Measurements from ENCODE around the gene LEP.
"Not testable (repeated sequence)": the region's sequence is repeated elsewhere in the genome, so short reads cannot be mapped to it uniquely, and the experiment has no call there.

LEP gene

DNA sequence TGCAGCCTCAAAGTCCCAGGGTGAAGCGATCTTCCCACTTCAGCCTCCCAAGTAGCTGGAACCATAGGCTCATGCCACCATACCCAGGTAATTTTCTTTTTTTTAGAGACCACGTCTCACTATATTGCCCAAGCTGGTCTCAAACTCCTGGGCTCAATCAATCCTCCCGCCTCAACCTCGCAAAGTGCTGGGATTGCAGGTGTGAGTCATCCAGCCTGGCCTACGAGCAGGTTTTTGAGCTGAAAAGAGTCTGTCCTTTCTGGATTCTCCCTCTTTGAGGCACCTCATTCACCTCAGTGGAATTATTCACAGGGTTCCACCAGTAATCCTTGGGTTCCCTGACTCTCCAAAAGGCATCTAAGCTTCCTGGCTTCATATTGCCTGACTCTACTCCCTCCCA lies 7.6 kb upstream of the LEP start:
- DNase-seq (ENCODE audit: insufficient read length): no peak
- TF ChIP-seq POLR2AphosphoS5 (IDR thresholded peaks at IDR 0.05; ENCODE audit: low read depth, low read length): no peak
- TF ChIP-seq TAF1 (IDR thresholded peaks at IDR 0.05; ENCODE audit: borderline replicate concordance, low read depth, low read length): no peak
- no peak for TF ChIP-seq POLR2A (IDR thresholded peaks at IDR 0.05; ENCODE audit: low read depth, low read length)

DNA sequence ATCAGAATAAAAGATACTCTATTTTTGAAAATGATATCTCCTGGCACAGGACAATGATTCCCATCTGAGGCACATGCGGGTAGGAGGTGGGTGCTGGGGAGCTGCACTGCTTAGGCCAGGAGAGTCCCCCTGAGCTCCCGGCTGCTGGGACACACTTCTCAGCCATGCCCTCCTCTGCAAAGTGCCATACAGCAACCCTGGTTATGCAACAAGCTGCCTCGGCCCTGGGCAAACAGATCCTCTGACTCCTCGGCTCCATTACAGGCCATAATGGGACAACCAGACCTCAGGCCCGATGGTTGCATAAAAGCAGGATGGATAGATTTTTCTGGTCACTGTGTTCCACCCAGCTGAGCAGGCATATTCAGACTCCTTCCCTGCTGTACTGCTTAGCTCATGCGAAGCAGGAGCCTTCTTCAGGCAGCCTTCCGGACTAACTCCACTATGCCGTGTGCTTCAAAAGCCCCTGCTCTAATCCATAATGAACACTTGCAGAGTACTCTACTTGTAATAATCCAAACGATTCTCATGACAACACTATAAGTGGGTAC lies 6.5 kb upstream of the LEP start:
- TF ChIP-seq TAF1 (IDR thresholded peaks at IDR 0.05; ENCODE audit: borderline replicate concordance, low read depth, low read length): no peak
- no peak for TF ChIP-seq POLR2AphosphoS5 (IDR thresholded peaks at IDR 0.05; ENCODE audit: low read depth, low read length)
- no peak for TF ChIP-seq POLR2A (IDR thresholded peaks at IDR 0.05; ENCODE audit: low read depth, low read length)

More for the DNA sequence above, 7.6 kb upstream of the LEP start:
- no peak for FAIRE-seq

DNA sequence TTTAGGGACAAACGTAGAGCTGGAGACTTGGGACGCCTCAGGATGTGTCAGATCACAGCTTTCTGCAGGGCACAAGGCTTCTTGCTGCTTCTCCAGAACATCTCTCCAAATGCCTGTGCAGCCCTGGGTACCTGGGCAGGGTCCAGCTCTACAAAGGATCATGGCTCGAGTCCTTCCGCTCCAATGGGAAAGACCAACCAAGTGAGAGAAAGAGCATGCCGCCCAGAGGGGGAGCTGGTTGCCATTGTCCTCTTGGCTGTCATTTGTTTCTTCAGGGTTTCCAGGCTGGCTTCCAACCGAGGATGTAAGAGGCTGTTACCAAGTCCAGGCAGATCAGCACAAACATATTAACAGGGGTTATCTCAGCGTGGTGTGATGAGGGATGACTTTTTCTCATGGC lies 5.6 kb upstream of the LEP start:
- no peak for TF ChIP-seq POLR2A (IDR thresholded peaks at IDR 0.05; ENCODE audit: low read depth, low read length)
- no peak for TF ChIP-seq TAF1 (IDR thresholded peaks at IDR 0.05; ENCODE audit: borderline replicate concordance, low read depth, low read length)
- no peak for TF ChIP-seq POLR2AphosphoS5 (IDR thresholded peaks at IDR 0.05; ENCODE audit: low read depth, low read length)
- FAIRE-seq (no peak), DNase-seq (ENCODE audit: insufficient read length) (no peak)

More for the DNA sequence above, 6.5 kb upstream of the LEP start:
- DNase-seq (ENCODE audit: insufficient read length) (no peak), FAIRE-seq (no peak)

DNA sequence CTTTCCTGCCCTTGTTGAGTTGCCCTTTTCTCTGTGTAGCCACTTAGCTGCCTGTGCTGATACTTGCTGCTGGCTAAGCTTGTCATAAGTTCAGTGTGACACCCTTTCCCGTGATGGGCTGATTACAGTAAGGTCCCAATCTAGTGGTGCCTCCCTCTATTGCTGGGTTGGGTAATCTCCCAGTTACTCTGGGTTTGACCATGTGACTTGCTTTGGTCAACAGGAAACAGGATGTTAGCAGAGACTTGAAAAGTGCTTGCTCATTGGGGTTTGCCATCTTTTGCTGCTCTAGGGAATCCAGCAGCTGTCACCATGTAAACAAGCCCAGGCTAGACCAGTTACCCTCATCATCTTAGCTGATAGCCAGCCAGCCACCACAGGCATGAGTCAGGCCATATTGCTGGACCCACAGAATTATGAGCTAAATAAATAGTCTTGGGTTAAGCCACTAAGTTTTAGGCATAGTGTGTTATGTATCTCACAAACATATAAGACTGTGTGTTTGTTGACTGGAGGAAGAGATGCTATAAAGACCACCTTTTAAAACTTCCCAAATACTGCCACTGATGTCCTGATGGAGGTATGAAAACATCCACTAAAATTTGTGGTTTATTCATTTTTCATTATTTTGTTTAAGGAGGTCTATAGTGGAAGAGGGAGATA lies 4.0 kb upstream of the LEP start:
- no peak for TF ChIP-seq POLR2A (IDR thresholded peaks at IDR 0.05; ENCODE audit: low read depth, low read length)
- no peak for TF ChIP-seq POLR2AphosphoS5 (IDR thresholded peaks at IDR 0.05; ENCODE audit: low read depth, low read length)
- no peak for TF ChIP-seq TAF1 (IDR thresholded peaks at IDR 0.05; ENCODE audit: borderline replicate concordance, low read depth, low read length)
- DNase-seq (ENCODE audit: insufficient read length) (no peak), FAIRE-seq (no peak)

DNA sequence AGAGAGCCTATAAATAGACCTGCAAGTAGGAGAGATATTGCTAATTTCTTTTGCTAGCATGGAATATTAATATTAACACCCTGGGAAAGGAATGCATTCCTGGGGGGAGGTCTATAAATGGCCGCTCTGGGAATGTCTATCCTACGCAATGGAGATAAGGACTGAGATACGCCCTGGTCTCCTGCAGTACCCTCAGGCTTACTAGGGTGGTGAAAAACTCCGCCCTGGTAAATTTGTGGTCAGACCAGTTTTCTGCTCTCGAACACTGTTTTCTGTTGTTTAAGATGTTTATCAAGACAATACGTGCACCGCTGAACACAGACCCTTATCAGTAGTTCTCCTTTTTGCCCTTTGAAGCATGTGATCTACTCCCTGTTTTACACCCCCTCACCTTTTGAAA lies 1.9 kb upstream of the LEP start:
- DNase-seq (ENCODE audit: insufficient read length); FAIRE-seq: not testable (repeated sequence)

DNA sequence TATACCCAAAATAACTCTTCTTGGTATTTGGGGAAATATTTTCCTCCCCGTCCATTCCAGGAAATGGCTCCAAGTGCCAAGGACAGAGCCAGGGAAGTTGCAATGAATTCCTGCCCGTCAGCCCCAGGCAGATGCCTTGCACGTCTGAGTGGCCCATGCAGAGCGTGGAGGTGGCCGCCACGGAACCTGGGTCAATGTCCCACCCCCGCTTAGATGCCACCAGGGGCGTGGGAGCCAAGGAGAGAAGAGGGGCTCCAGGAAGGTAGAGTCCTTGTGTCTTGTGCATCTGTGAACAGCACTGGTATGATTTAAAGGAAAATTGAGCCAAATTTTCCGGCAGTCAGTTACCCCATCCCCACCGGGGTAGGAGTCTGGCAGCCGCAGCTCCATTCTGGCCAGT lies 1.6 kb downstream of the LEP start:
- FAIRE-seq (no peak), DNase-seq (ENCODE audit: insufficient read length) (no peak)
- TF ChIP-seq TAF1 (IDR thresholded peaks at IDR 0.05; ENCODE audit: borderline replicate concordance, low read depth, low read length) (no peak), POLR2AphosphoS5 (IDR thresholded peaks at IDR 0.05; ENCODE audit: low read depth, low read length) (no peak), POLR2A (IDR thresholded peaks at IDR 0.05; ENCODE audit: low read depth, low read length) (no peak)

DNA sequence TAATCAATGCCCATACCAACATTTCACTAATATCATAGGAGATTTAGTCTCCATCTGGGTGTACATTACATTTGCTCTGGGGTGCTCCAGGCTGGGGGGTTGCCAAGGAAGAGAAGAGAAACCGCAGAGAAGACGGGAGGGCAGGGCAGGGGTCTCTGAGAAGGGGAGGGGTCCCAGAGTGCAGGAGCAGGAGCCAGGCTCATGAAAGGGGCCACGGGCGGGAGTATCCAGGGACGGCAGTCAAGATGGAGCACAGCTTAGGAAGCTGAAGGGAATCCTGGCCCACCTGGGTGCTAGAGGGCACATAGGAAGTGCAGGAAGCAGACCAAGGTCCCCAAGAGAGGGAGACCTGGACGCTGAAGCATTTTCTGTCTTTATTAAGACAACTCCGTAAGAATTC lies 2.2 kb downstream of the LEP start:
- TF ChIP-seq POLR2AphosphoS5 (IDR thresholded peaks at IDR 0.05; ENCODE audit: low read depth, low read length): no peak
- no peak for TF ChIP-seq TAF1 (IDR thresholded peaks at IDR 0.05; ENCODE audit: borderline replicate concordance, low read depth, low read length)
- FAIRE-seq (no peak), DNase-seq (ENCODE audit: insufficient read length) (no peak)

DNA sequence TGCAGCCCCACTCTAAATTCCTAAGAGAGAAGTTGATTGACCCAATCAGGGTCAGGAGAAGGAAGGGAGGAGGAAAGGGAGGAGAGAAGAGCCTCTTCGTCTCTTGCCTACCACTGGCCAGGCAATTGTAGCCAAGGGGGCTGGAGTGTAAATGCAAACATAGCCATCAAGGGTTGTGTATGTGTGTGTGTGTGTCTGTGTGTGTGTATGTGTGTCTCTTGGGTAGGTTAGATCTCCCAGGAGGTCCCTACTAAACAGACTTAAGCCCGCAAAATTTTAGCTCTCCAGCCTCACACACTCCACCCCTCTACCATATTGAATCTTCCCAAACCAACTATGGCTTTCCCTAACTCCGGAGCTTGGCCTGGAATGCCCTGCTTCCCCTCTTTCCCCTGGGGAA lies 3.8 kb downstream of the LEP start:
- no peak for FAIRE-seq
- TF ChIP-seq POLR2A (IDR thresholded peaks at IDR 0.05; ENCODE audit: low read depth, low read length) (no peak), POLR2AphosphoS5 (IDR thresholded peaks at IDR 0.05; ENCODE audit: low read depth, low read length) (no peak), TAF1 (IDR thresholded peaks at IDR 0.05; ENCODE audit: borderline replicate concordance, low read depth, low read length) (no peak)

DNA sequence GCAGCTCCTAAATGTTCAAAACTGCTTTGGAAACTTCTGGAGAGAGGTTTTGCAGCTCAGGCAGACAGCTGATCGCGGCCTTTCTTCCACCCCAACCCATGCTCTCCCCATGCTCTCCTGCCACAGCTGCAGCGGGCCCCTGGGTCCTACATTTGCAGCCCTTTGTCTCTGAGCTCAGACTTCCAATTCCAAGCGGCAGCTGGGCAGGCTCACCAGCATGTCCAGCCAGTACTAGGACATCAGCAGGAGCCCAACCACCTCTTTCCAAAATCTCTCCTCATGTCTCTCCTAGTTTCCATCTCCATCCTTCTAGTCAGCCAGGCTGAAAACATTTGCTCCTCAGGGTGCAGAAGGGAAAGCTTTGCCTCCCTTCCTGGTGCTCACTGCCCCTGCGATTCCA lies 6.0 kb downstream of the LEP start:
- no peak for FAIRE-seq
- no peak for TF ChIP-seq TAF1 (IDR thresholded peaks at IDR 0.05; ENCODE audit: borderline replicate concordance, low read depth, low read length)
- no peak for TF ChIP-seq POLR2A (IDR thresholded peaks at IDR 0.05; ENCODE audit: low read depth, low read length)
- no peak for TF ChIP-seq POLR2AphosphoS5 (IDR thresholded peaks at IDR 0.05; ENCODE audit: low read depth, low read length)
- DNase-seq (ENCODE audit: insufficient read length): no peak

More for the DNA sequence above, 3.8 kb downstream of the LEP start:
- DNase-seq (ENCODE audit: insufficient read length): no peak

DNA sequence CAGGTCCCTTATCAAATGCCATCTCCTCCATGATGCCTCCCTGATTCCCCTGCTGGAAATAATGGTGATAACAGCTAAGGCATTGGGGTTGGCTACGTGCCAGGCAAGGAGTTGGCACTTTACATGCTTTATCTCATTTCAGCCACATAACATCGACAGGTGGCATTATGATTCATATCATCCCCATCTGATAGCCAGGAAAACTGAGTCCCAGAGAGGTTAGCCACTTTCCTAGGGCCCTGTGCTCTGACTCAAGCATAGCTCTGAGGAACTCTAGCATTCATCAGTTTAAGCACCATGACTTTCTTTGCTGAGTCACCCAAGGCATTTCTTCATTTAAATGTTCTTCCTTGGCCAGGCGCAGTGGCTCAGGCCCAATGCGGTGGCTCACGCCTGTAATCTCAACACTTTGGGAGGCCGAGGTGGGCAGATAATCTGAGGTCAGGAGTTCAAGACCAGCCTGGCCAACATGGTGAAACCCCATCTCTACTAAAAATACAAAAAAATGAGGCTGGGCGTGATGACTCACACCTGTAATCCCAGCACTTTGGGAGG lies 6.6 kb downstream of the LEP start:
- FAIRE-seq (no peak), DNase-seq (ENCODE audit: insufficient read length) (no peak)
- no peak for TF ChIP-seq POLR2A (IDR thresholded peaks at IDR 0.05; ENCODE audit: low read depth, low read length)

DNA sequence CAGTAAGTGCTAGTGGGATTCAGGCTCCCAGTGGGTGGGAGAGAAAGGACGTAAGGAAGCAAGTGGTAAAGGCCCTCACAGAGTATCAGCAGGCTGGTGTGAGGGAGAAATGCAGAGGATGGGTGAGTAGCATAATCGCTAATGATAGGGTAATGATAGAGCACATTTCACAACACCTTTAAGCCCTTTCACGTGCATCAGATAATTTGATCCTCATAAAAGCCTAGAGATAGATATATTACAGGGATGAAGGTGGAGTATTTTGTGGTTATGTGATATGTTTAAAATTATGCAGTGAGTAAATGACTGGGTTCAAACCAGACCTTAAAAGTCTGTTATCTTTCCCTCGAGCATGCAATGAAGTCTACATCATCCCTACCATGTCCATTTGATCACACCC lies 10.3 kb downstream of the LEP start:
- TF ChIP-seq TAF1 (IDR thresholded peaks at IDR 0.05; ENCODE audit: borderline replicate concordance, low read depth, low read length): no peak
- no peak for TF ChIP-seq POLR2A (IDR thresholded peaks at IDR 0.05; ENCODE audit: low read depth, low read length)
- no peak for TF ChIP-seq POLR2AphosphoS5 (IDR thresholded peaks at IDR 0.05; ENCODE audit: low read depth, low read length)
- FAIRE-seq (no peak), DNase-seq (ENCODE audit: insufficient read length) (no peak)

DNA sequence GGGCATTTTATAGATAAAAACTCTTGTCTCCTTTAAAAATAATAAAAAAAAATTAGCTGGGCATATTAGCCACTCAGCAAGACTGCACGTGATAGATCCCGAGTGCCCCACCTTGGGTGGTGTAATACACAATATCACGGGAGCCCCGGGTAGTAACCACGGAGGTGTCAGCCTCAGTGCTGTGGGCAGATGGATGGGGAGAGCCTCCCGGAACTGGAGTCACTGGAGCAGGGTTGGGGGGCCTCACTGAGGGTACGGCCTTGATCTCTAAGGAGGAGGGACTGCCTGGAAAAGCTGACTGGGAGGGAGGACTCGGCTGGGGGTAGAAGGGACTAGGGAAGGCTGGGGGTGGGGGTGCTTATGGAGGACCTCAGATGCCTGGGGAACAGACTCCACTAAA lies 12.6 kb downstream of the LEP start:
- FAIRE-seq: no peak
- no peak for DNase-seq (ENCODE audit: insufficient read length)
- no peak for TF ChIP-seq TAF1 (IDR thresholded peaks at IDR 0.05; ENCODE audit: borderline replicate concordance, low read depth, low read length)
- TF ChIP-seq POLR2AphosphoS5 (IDR thresholded peaks at IDR 0.05; ENCODE audit: low read depth, low read length): no peak
- no peak for TF ChIP-seq POLR2A (IDR thresholded peaks at IDR 0.05; ENCODE audit: low read depth, low read length)

Data from GM12892 (cell line).